H1 (cell line): Measurements from ENCODE around the gene AGAP1. TPM values are rescaled to one million over a fixed set of nuclear protein-coding genes. Genes with fewer than 3 reads are reported as not detected.

Experiments
- CTCF ChIA-PET: fragments of 300-600 bp; sonication (Branson Sonifier 250); formaldehyde crosslinking; loops from one replicate; lab custom pipeline; 2021; ENCODE audit not compliant: partially characterized antibody; lab: Charles Lee
- POLR2A ChIA-PET: fragments of 300-600 bp; sonication (Branson Sonifier 250); formaldehyde crosslinking; loops from one replicate; lab custom pipeline; 2021; ENCODE audit warnings: inconsistent platforms; ENCODE audit not compliant: partially characterized antibody; lab: Charles Lee
- DNase-seq, 2 experiments: peaks; one replicate each; pipeline versions ENCODE4 v3.0.0 to v3.0.0-alpha.2; 2010 to 2022; ENCODE audit warnings: low spot score in 2 of 2, low read depth in 1 of 2, mixed read lengths in 1 of 2
- FAIRE-seq: peaks from 2 replicates; lab custom pipeline; 2011; peaks lifted over from hg19 to GRCh38; lab: Jason Lieb, UNC
- H2AFZ ChIP-seq: 2 replicates; pipeline ENCODE4 v1.8.1; 2012; ENCODE audit warnings: low read length, inconsistent platforms
- H2AK5ac ChIP-seq: 2 replicates; pipeline ENCODE4 v1.6.1; 2013; ENCODE audit warnings: low read depth, low read length
- H2BK120ac ChIP-seq: replicated peaks from 2 replicates; pipeline ENCODE3; 2013; ENCODE audit warnings: low read depth, low read length, inconsistent platforms
- H2BK12ac ChIP-seq: 2 replicates; pipeline ENCODE4 v1.6.1; 2013; ENCODE audit warnings: low read depth, low read length
- H2BK15ac ChIP-seq: 2 replicates; pipeline ENCODE4 v1.6.1; 2013; ENCODE audit warnings: low read length
- H2BK20ac ChIP-seq: 2 replicates; pipeline ENCODE4 v1.6.1; 2013; ENCODE audit warnings: low read length
- H2BK5ac ChIP-seq: 2 replicates; pipeline ENCODE4 v1.6.1; 2013; ENCODE audit warnings: low read depth, low read length
- H3K14ac ChIP-seq: 2 replicates; pipeline ENCODE4 v1.6.1; 2013; ENCODE audit warnings: inconsistent platforms; ENCODE audit not compliant: insufficient read length
- H3K18ac ChIP-seq: 2 replicates; pipeline ENCODE4 v1.6.1; 2013; ENCODE audit warnings: low read length; ENCODE audit errors: extremely low read depth
- H3K23ac ChIP-seq: 2 replicates; pipeline ENCODE4 v1.6.1; 2013; ENCODE audit warnings: inconsistent platforms; ENCODE audit not compliant: insufficient read length
- H3K23me2 ChIP-seq: 2 replicates; pipeline ENCODE4 v1.6.1; 2013; ENCODE audit warnings: low read depth, low read length
- H3K27ac ChIP-seq: 2 replicates; pipeline ENCODE4 v1.6.1; 2011; ENCODE audit warnings: low read depth, low read length, inconsistent platforms
- H3K27me3 ChIP-seq, 4 experiments: replicated peaks in 1 of 4; 1 replicate in 1 of 4; 2 replicates in 3 of 4; pipeline versions ENCODE4 v1.6.1 to v1.8.1; 2011 to 2013; ENCODE audit warnings: low read length in 3 of 4, mild to moderate bottlenecking in 3 of 4, inconsistent platforms in 2 of 4, mixed read lengths in 2 of 4, moderate library complexity in 1 of 4; ENCODE audit not compliant: control insufficient read depth in 3 of 4, insufficient read depth in 3 of 4; ENCODE audit errors: extremely low read depth in 1 of 4
- H3K36me3 ChIP-seq, 4 experiments: 2 replicates each; pipeline versions ENCODE4 v1.6.1 to v1.8.1; 2011 to 2013; ENCODE audit warnings: mild to moderate bottlenecking in 4 of 4, low read length in 3 of 4, moderate library complexity in 2 of 4, control low read depth in 1 of 4, inconsistent platforms in 1 of 4; ENCODE audit not compliant: insufficient read depth in 4 of 4, control insufficient read depth in 2 of 4
- H3K4ac ChIP-seq: replicated peaks from 2 replicates; pipeline ENCODE3; 2013; ENCODE audit warnings: low read length, low read depth, mixed read lengths, inconsistent platforms; ENCODE audit not compliant: insufficient read length
- H3K4me1 ChIP-seq, 4 experiments: replicated peaks in 1 of 4; 1 replicate in 1 of 4; 2 replicates in 3 of 4; pipeline versions ENCODE4 v1.6.1 to v1.8.1; 2011 to 2013; ENCODE audit warnings: low read length in 3 of 4, inconsistent platforms in 2 of 4, mixed read lengths in 1 of 4; ENCODE audit not compliant: insufficient read depth in 4 of 4, control insufficient read depth in 3 of 4
- H3K4me2 ChIP-seq, 2 experiments: 2 replicates each; pipeline versions ENCODE4 v1.6.1 to v1.8.1; 2011 to 2013; ENCODE audit warnings: low read depth in 2 of 2, low read length in 2 of 2, control low read depth in 1 of 2, inconsistent platforms in 1 of 2, mild to moderate bottlenecking in 1 of 2; ENCODE audit not compliant: insufficient read depth in 1 of 2
- H3K4me3 ChIP-seq, 4 experiments: fragments of 200-600, 300-600 bp in 1 of 4; sonication (generic), shearing (Covaris generic), sonication (Bioruptor Twin) in 1 of 4; 2 replicates each; pipeline versions ENCODE4 v1.5.1 to v1.8.1; 2011 to 2016; ENCODE audit warnings: low read length in 4 of 4, low read depth in 3 of 4, control low read depth in 2 of 4, inconsistent platforms in 2 of 4, mild to moderate bottlenecking in 2 of 4, mixed read lengths in 1 of 4, moderate library complexity in 1 of 4; ENCODE audit not compliant: insufficient read depth in 2 of 4; ENCODE audit errors: extremely low read depth in 1 of 4
- H3K56ac ChIP-seq: replicated peaks from 2 replicates; pipeline ENCODE3; 2013; ENCODE audit warnings: low read depth, mild to moderate bottlenecking, mixed read lengths, low read length, inconsistent platforms; ENCODE audit not compliant: insufficient read length
- H3K79me1 ChIP-seq: 2 replicates; pipeline ENCODE4 v1.6.1; 2013; ENCODE audit warnings: low read depth, low read length, control low read depth
- H3K79me2 ChIP-seq, 2 experiments: 2 replicates each; pipeline versions ENCODE4 v1.6.1 to v1.8.1; 2012 to 2013; ENCODE audit warnings: low read length in 2 of 2, mild to moderate bottlenecking in 2 of 2, inconsistent platforms in 1 of 2; ENCODE audit not compliant: insufficient read depth in 2 of 2, control insufficient read depth in 1 of 2
- H3K9ac ChIP-seq, 4 experiments: replicated peaks in 1 of 4; 1 replicate in 1 of 4; 2 replicates in 3 of 4; pipeline versions ENCODE4 v1.6.1 to v1.8.1; 2011 to 2013; ENCODE audit warnings: low read depth in 3 of 4, low read length in 3 of 4, control low read depth in 2 of 4, mild to moderate bottlenecking in 2 of 4, moderate library complexity in 2 of 4, inconsistent platforms in 1 of 4; ENCODE audit errors: extremely low read depth in 1 of 4
- H3K9me3 ChIP-seq, 2 experiments: 2 replicates each; pipeline versions ENCODE4 v1.6.1 to v1.8.1; 2012 to 2013; ENCODE audit warnings: mild to moderate bottlenecking in 2 of 2, moderate library complexity in 2 of 2, control low read depth in 1 of 2, inconsistent platforms in 1 of 2, low read depth in 1 of 2, low read length in 1 of 2, mixed read lengths in 1 of 2; ENCODE audit not compliant: insufficient read depth in 2 of 2
- H4K20me1 ChIP-seq, 2 experiments: replicated peaks in 1 of 2; 2 replicates each; pipeline versions ENCODE3 to v1.8.1; 2011 to 2013; ENCODE audit warnings: inconsistent platforms in 2 of 2, low read length in 2 of 2, mild to moderate bottlenecking in 1 of 2; ENCODE audit not compliant: insufficient read depth in 2 of 2, control insufficient read depth in 1 of 2
- H4K5ac ChIP-seq: 2 replicates; pipeline ENCODE4 v1.6.1; 2013; ENCODE audit warnings: low read length, low read depth, mixed read lengths, inconsistent platforms; ENCODE audit not compliant: insufficient read length
- H4K8ac ChIP-seq: 2 replicates; pipeline ENCODE4 v1.8.0; 2013; ENCODE audit warnings: mild to moderate bottlenecking, moderate library complexity, low read length, inconsistent platforms; ENCODE audit not compliant: insufficient read depth; ENCODE audit errors: extremely low read depth
- H4K91ac ChIP-seq: replicated peaks from 2 replicates; pipeline ENCODE3; 2013; ENCODE audit warnings: low read length, mixed read lengths, inconsistent platforms; ENCODE audit not compliant: insufficient read length
- PHF8 ChIP-seq: fragments of 200-600 bp; sonication (generic); conservative IDR thresholded peaks from 2 replicates; pipeline ENCODE4 v1.7.1; 2012; ENCODE audit warnings: low read depth, mild to moderate bottlenecking, inconsistent platforms, low read length, moderate library complexity
- SP1 ChIP-seq: IDR thresholded peaks from 2 replicates; pipeline ENCODE4 v1.6.1; 2011; ENCODE audit warnings: low read depth, low read length
- WGBS, 2 experiments: shearing (Covaris generic) in 1 of 2; methylation state at CpG; one replicate each; pipeline versions ENCODE4 v1.1.6 to v1.1.7; 2013 to 2015; ENCODE audit warnings: low lambda C conversion rate in 2 of 2, mixed read lengths in 2 of 2, inconsistent platforms in 1 of 2, low coverage in 1 of 2, missing lambda C conversion rate in 1 of 2; ENCODE audit not compliant: insufficient replicate concordance in 2 of 2, insufficient coverage in 1 of 2, insufficient read length in 1 of 2; ENCODE audit errors: extremely low coverage in 1 of 2, missing lambda C conversion rate in 1 of 2; 5-methylcytosine and 5-hydroxymethylcytosine counted together
- polyA plus RNA-seq, 7 experiments: library from polyadenylated mRNA; depleted of rRNA in 3 of 7; stranded (reverse) in 5 of 7; unstranded in 2 of 7; fragments of >200 nt in 5 of 7; fragments of 200-250 nt in 2 of 7; gene quantifications; 1 replicate in 5 of 7; 2 replicates in 1 of 7; 4 replicates in 1 of 7; pipeline versions ENCODE4 v1.2.1 to v1.2.3, GENCODE V29; 2011 to 2013; ENCODE audit warnings: missing spikeins in 2 of 7, mixed read lengths in 2 of 7
- total RNA-seq: library from RNA; stranded (reverse); fragmentation: NEBNext Ultra II Directional; extraction: Animal tissue kit (Norgen Biotek cat#: 25700); gene quantifications from 2 replicates; pipeline ENCODE4 v1.2.1, GENCODE V29; 2021

Gene AGAP1
- total and polyA plus RNA-seq, 2 of the 8 experiments (the other 6 are each of a cell fraction or from before 2014, with no cell fraction given), result 18.1 to 39.4 TPM

GRCh38 chr2:235449568-235449967, 44.3 kb upstream of the AGAP1 start:
- no peaks in the 10 kb centered on the region for H3K27me3 ChIP-seq
- no peak overlapping the region for H3K56ac ChIP-seq
- H4K91ac ChIP-seq, result no peak overlapping the region
- 0 out of 7 replicates have a peak, but pooled peaks cover 0 to 2% (median 0%) of the 10 kb centered on the region in 4 experiments for H3K4me1 ChIP-seq
- no peaks in the 10 kb centered on the region for H3K79me2 ChIP-seq
- DNase-seq (no peak), FAIRE-seq (no peak)
- POLR2A ChIA-PET, result no interaction called here
- WGBS, 2 experiments, result 96% methylated on average over 9 of the region's 9 CpGs; no CpG with 5 or more reads in 1 of the 2 experiments
- no peak overlapping the region for H3K23ac ChIP-seq
- H4K5ac ChIP-seq, result no peak overlapping the region
- no peak overlapping the region for H3K4me2 ChIP-seq
- H3K23me2 ChIP-seq, result no peaks in the 10 kb centered on the region
- H3K4ac ChIP-seq, result no peak overlapping the region
- H4K20me1 ChIP-seq, result no peaks in the 10 kb centered on the region
- H3K36me3 ChIP-seq, result no peaks in the 10 kb centered on the region
- no peaks in the 10 kb centered on the region for H3K9me3 ChIP-seq
- H4K8ac ChIP-seq, result no peak overlapping the region
- no peak overlapping the region for H2AFZ ChIP-seq
- H3K14ac ChIP-seq, result no peak overlapping the region
- no peak overlapping the region for H3K4me3 ChIP-seq
- no peak overlapping the region for H2BK12ac ChIP-seq
- no peak overlapping the region for H2BK120ac ChIP-seq
- no peaks in the 10 kb centered on the region for H3K79me1 ChIP-seq
- CTCF ChIA-PET, result interaction anchor here (1.4 kb wide), 1 partner anchor 102 kb away, joined by 4 read pairs; no protein-coding TSS in a partner anchor
- H2BK15ac ChIP-seq, result no peak overlapping the region
- no peak overlapping the region for H2BK20ac ChIP-seq
- no peak overlapping the region for H3K27ac ChIP-seq
- no peak overlapping the region for H2AK5ac ChIP-seq
- no peak overlapping the region for H3K9ac ChIP-seq
- no peak overlapping the region for H2BK5ac ChIP-seq
- no peak overlapping the region for H3K18ac ChIP-seq
- TF ChIP-seq SP1 (no peak), PHF8 (no peak)
